Thyroid gland (tissue), 4 donors: ENCODE data around the gene TMEM121B. TPM values are rescaled to one million over a fixed set of nuclear protein-coding genes. Genes with fewer than 3 reads are reported as not detected.

Experiments
- DNase-seq, 2 donors: peaks; one replicate each; pipeline ENCODE4 v3.0.0-alpha.2; 2019
- H3K27ac ChIP-seq, 3 donors: fragments of 200-600 bp; sonication (generic); 1 replicate in 2 of 3; 2 replicates in 1 of 3; pipeline ENCODE4 v1.5.1; 2016 to 2019; ENCODE audit warnings: mild to moderate bottlenecking in 1 of 3, moderate library complexity in 1 of 3
- H3K27me3 ChIP-seq: fragments of 200-600 bp; sonication (generic); one replicate; pipeline ENCODE4 v1.5.1; 2019
- H3K36me3 ChIP-seq, 2 donors: fragments of 200-600 bp; sonication (generic); one replicate each; pipeline ENCODE4 v1.5.1; 2016 to 2019
- H3K4me1 ChIP-seq, 2 donors: fragments of 200-600 bp; sonication (generic); one replicate each; pipeline ENCODE4 v1.5.1; 2017 to 2019
- H3K4me3 ChIP-seq, 3 donors: fragments of 200-600 bp; sonication (generic); replicated peaks in 1 of 3; 1 replicate in 2 of 3; 2 replicates in 1 of 3; pipeline ENCODE4 v1.5.1; 2016; ENCODE audit warnings: mild to moderate bottlenecking in 1 of 3
- H3K9me3 ChIP-seq: fragments of 200-600 bp; sonication (generic); one replicate; pipeline ENCODE4 v1.5.1; 2017
- CTCF ChIP-seq, 6 experiments: fragments of 200-600 bp in 3 of 6; fragments of 450-650 bp in 3 of 6; sonication (generic) in 3 of 6; IDR thresholded peaks; one replicate each; pipeline ENCODE4 v1.5.1; 2016 to 2019; ENCODE audit warnings: antibody characterized with exemption in 6 of 6, mild to moderate bottlenecking in 2 of 6, inconsistent platforms in 1 of 6, moderate library complexity in 1 of 6
- POLR2A ChIP-seq, 2 donors: fragments of 450-650 bp; IDR thresholded peaks; one replicate each; pipeline ENCODE4 v1.6.1; 2017; ENCODE audit warnings: antibody characterized with exemption in 2 of 2, mild to moderate bottlenecking in 2 of 2, moderate library complexity in 1 of 2
- WGBS, 2 donors: methylation state at CpG; one replicate each; pipeline ENCODE4 v1.1.5; 2017; 5-methylcytosine and 5-hydroxymethylcytosine counted together
- intact Hi-C: fragments of 100-400 bp; cut with DNase I; formaldehyde crosslinking; loops from one replicate; pipeline ENCODE4 v1.15.1; 2023
- total RNA-seq, 4 donors: library from RNA; depleted of rRNA; stranded (reverse); fragments of >200 nt; gene quantifications; one replicate each; pipeline ENCODE4 v1.2.3, GENCODE V29; 2016

The TMEM121B gene
- total RNA-seq, 4 donors from 2014 or later: 0.10 to 0.17 TPM; not detected in 2

- intact Hi-C loops: loop anchor here (5.0 kb wide), 1 partner anchor 90 kb away; no protein-coding TSS in a partner anchor
- no peaks in the 10 kb centered on the region for H3K4me1 ChIP-seq
- TF ChIP-seq CTCF (IDR thresholded peaks at IDR 0.05) (no peak), POLR2A (IDR thresholded peaks at IDR 0.05) (no peak)
- no peak for DNase-seq
- no peaks in the 10 kb centered on the region for H3K36me3 ChIP-seq
- H3K27me3 ChIP-seq: no peaks in the 10 kb centered on the region
- H3K9me3 ChIP-seq: no peaks in the 10 kb centered on the region
- no peak overlapping the region for H3K27ac ChIP-seq
- no peak overlapping the region for H3K4me3 ChIP-seq
Observed at GRCh38 chr22:17077255-17077654, 43.9 kb downstream of the TMEM121B start.

GRCh38 chr22:17074648-17075002 is 46.5 kb downstream of the TMEM121B start:
- H3K4me1 ChIP-seq: no peaks in the 10 kb centered on the region
- no peak for DNase-seq
- intact Hi-C loops: loop anchor here (5.0 kb wide), 2 partner anchors 93 to 428 kb away; no protein-coding TSS in a partner anchor
- no peak overlapping the region for H3K27ac ChIP-seq
- no peak overlapping the region for H3K4me3 ChIP-seq
- H3K36me3 ChIP-seq: no peaks in the 10 kb centered on the region
- H3K27me3 ChIP-seq: no peaks in the 10 kb centered on the region
- TF ChIP-seq CTCF (IDR thresholded peaks at IDR 0.05): no peak
- no peak for TF ChIP-seq POLR2A (IDR thresholded peaks at IDR 0.05)
- no peaks in the 10 kb centered on the region for H3K9me3 ChIP-seq

- no peak overlapping the region for H3K4me3 ChIP-seq
- intact Hi-C loops: loop anchor here (5.0 kb wide), 1 partner anchor 429 kb away; no protein-coding TSS in a partner anchor
- H3K36me3 ChIP-seq: no peaks in the 10 kb centered on the region
- WGBS, 2 donors: 80 to 83% methylated on average over 1 of the region's 1 CpG
- TF ChIP-seq POLR2A (IDR thresholded peaks at IDR 0.05) (no peak), CTCF (IDR thresholded peaks at IDR 0.05) (no peak)
- no peaks in the 10 kb centered on the region for H3K27me3 ChIP-seq
- no peak for DNase-seq
- peaks cover 0 to 4% of the 10 kb centered on the region in 2 donors for H3K4me1 ChIP-seq
- no peak overlapping the region for H3K27ac ChIP-seq
- H3K9me3 ChIP-seq: no peaks in the 10 kb centered on the region
Observed at GRCh38 chr22:17072877-17073276, 48.3 kb downstream of the TMEM121B start.

Other genes starting within 250 kb of the TMEM121B start
- not detected for gene GAB4, start 113.1 kb downstream of the TMEM121B start, total RNA-seq
- gene IL17RA, start 36.4 kb downstream of the TMEM121B start, total RNA-seq: 10 to 100 TPM; 10.3 to 19.1 (median 15.5) TPM
- gene HDHD5, start 37.9 kb upstream of the TMEM121B start, total RNA-seq: 10 to 100 TPM; 21.6 to 37.8 (median 25.8) TPM
- 10 to 100 TPM in 2 of 4 donors, 1 to 10 TPM in 2; 5.2 to 19.8 (median 12.6) TPM for gene ADA2, start 98.1 kb upstream of the TMEM121B start, total RNA-seq
- 1 to 10 TPM; 1.5 to 7.7 (median 2.1) TPM for gene CECR2, start 248.1 kb upstream of the TMEM121B start, total RNA-seq